Measurements from ENCODE around the gene PWWP2A.
"Not testable (repeated sequence)": the region's sequence is repeated elsewhere in the genome, so short reads cannot be mapped to it uniquely, and the experiment has no call there.

The PWWP2A gene

DNA sequence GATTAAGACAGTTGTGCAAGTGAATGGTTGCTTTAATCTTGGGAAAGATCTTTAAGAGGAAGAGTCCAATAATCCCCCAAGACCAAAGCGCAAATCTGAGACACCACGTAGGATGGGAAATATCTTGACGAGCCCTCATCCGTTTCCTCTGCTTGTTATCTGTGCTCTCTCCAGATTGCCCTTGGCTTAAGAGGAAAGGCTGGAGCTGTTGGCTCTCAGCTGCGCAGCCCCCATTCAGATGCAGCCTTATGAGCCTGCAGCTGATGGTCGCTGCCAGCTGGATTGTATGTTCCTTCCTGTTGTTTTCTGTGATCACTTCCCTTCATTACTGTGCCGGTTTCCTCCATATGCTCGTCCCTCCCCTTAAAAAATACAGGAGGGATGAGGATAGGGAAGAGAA, 47.7 kb downstream of the PWWP2A start:
- peak; percentile 6 for DNase-seq

- DNase-seq, result not testable (repeated sequence)
These were observed 50.1 kb downstream of the PWWP2A start for GRCh38 chr5:160069120-160069519.

DNA sequence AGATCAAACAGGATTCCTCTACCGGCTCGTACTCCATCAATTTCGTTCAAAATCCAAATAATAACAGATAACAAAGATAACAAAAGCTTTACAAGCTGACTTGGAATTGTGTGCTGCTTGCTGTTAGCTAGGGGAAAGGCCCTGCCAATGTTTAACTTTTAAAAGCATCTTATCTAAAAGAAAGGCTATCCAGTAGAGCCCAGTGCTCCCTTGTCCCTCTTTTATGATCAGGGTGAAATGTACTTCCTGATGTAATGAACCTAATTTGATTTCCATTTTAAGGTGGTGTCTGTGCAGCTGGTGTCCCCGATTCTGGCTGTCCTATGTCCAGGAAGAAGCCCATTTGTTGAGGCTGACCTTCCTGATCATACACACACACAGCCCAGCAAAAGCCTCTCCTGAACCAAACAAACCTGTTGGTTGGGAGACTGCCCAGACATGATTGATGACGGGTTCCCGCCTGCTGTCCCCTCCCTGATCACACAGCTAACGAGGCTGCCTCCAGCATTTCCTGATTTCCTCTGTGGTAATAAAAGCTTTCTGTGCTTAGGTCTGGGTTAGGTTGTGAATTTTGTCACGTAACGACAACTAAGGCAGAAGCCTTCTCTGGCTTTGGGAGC, 54.1 kb downstream of the PWWP2A start:
- no peak for DNase-seq

- no peak for DNase-seq
These were observed 54.8 kb downstream of the PWWP2A start for GRCh38 chr5:160064417-160064810.

DNA sequence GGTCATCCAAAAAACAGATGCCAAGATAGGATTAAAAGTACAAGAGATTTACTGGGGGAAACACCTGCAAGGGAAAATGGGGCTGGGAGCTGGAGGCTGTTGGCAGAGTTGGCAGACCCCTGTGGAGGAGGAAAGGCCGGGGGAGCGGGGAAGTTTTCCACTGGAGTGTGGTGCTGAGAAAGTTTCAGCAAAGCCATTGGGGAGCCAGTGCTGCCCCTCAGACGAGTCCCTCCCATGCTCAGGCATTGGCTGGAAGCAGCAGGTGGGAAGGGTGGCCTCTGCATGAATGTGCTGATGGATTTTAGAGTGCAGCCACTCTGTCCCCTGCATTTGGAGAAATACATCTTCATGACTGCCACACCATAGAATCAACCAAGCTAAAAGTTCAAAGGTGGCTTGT, 57.5 kb downstream of the PWWP2A start:
- DNase-seq, result no peak

DNA sequence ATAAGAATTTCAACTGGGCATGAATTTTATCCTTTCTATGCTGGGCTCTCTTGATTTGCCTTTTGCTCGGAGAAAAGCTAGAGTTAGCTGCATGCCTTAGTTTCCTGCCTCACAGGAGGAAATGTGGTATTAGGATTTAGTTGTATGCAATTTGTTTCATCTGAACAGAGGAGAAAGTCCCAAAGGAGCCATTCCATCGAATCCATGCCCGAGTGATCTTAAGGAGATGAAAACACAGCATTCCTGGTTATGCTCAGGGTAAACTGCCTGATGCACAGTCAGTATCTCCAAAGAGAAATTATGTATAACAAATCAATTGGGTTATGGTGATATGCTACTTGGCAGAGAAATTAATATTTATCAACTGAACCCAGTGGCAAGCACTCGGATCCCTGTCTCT, 59.2 kb downstream of the PWWP2A start:
- no peak for DNase-seq

DNA sequence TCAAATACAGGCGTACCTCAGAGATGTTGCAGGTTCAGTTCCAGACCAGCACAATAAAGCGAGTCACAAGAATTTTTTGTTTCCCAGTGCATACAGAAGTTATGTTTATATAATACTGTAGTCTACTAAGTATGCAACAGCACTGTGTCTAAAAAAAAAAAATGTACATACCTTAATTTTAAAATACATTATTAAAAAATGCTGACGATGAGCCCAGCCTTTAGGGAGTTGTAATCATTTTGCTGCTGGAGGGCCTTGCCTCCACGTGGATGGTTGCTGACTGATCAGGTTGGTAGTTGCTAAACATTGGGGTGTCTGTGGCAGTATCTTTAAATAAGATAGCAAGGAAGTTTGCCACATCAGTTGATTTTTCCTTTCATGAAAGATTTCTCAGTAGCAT, 62.0 kb downstream of the PWWP2A start:
- DNase-seq, result no peak

DNA sequence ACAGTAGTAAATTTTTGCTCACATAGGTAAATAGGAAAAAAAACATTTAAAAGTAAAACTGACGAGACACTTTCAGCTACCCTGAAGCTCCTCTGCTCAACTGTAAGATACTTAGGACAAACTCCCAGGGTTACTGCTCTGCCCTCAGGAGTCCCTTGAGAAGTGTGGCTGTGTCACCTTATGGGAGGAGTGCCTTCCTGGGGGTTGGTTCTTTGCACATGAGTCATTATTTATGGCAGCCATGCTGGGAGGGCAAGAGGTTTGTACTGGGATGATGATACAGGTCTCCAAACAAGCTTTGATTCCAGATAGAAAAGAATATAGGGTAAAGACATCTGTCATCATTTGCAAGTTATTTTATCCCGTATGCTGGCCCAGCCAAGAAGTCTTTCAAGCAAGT, 64.4 kb downstream of the PWWP2A start:
- DNase-seq, result no peak

DNA sequence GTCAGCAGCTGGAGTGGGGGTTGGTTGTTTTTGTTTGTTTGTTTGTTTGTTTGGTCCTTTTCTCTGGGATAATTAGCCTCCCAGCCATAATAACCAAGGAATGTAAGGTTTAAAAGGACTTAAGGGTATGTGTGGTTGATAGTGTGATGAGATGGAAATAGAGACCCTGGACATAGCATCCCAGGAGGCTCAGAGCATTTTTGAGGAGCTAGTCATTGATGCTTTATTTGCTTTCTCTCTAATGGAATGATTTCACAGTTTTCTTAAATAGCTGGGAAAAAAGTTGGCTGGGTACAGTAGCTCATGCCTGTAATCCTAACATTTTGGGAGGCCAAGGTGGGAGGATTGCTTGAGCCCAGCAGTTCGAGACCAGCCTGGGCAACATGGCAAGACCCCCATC, 65.2 kb downstream of the PWWP2A start:
- no peak for DNase-seq

GRCh38 chr5:160049099-160049498, 70.2 kb downstream of the PWWP2A start:
- DNase-seq, result no peak

- DNase-seq, result no peak
These were observed 71.1 kb downstream of the PWWP2A start for GRCh38 chr5:160048131-160048530.

GRCh38 chr5:160047423-160047822, 71.8 kb downstream of the PWWP2A start:
- no peak for DNase-seq

DNA sequence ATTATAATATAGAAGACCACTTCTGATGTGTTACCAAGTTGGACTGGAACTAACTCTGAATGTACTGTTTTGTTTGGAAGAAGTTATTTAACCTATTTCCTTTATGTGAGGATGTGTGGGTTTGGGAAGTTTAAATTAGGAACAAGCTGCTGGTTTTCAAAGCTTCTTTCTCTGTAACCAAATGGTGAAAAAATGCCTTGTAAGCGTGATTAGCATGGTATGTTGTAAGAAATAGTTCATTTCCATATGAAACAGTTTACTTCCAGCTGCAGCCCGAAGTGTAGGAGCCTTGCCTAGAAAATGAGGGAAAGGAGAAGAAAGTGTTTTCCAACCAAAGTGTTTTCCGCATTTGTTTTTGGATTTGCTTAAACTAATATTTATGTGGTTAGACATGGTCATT, 74.3 kb downstream of the PWWP2A start:
- DNase-seq, result no peak

- no peak for DNase-seq
These were observed 74.9 kb downstream of the PWWP2A start for GRCh38 chr5:160044391-160044804.

DNA sequence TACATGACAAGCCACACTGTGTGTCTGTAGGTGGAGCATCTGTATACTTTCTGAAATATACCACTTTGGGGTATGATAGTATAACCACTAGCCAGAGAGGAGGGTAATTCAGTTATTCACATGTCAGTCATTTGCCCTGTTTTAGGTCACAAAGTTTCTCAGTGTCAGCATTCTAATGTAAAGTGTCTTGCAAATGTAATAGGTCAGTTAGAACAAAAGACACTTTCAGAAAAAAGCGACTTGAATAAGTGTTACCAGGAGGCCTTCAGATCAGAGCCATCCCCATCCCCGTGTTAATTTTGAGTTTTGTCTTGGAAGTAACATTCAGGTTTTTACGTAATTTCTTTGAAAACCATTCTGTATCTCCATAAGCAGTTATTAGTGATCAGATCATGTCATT, 76.6 kb downstream of the PWWP2A start:
- no peak for DNase-seq
